Kidney (tissue), 14 donors: Measurements from ENCODE around the gene REEP6. TPM values are rescaled to one million over a fixed set of nuclear protein-coding genes. Genes with fewer than 3 reads are reported as not detected.
A peak's percentile ranks its signal among the peaks of the same experiment; 100 is the strongest.

Source experiments
- DNase-seq, 5 donors: peaks; one replicate each; pipeline ENCODE4 v3.0.0-alpha.2; 2013 to 2020
- FAIRE-seq: peaks from 2 replicates; lab custom pipeline; 2012; peaks lifted over from hg19 to GRCh38; lab: Jason Lieb, UNC
- H3K27ac ChIP-seq, 2 donors: one replicate each; pipeline ENCODE4 v1.7.0; 2013; ENCODE audit warnings: low read depth in 2 of 2, low read length in 2 of 2, inconsistent platforms in 1 of 2
- H3K27me3 ChIP-seq: one replicate; pipeline ENCODE4 v1.7.1; 2013; ENCODE audit warnings: low read length, inconsistent platforms; ENCODE audit not compliant: control insufficient read depth, insufficient read depth
- H3K36me3 ChIP-seq, 3 donors: one replicate each; pipeline versions ENCODE4 v1.7.0 to v1.7.1; 2013; ENCODE audit warnings: low read length in 3 of 3, control low read depth in 1 of 3, inconsistent platforms in 1 of 3; ENCODE audit not compliant: insufficient read depth in 3 of 3, control insufficient read depth in 2 of 3
- H3K4me1 ChIP-seq, 3 donors: one replicate each; pipeline versions ENCODE4 v1.7.0 to v1.7.1; 2013; ENCODE audit warnings: low read length in 3 of 3, inconsistent platforms in 1 of 3, low read depth in 1 of 3; ENCODE audit not compliant: control insufficient read depth in 2 of 3, insufficient read depth in 2 of 3
- H3K4me3 ChIP-seq, 3 donors: one replicate each; pipeline versions ENCODE4 v1.7.0 to v1.8.1; 2013; ENCODE audit warnings: low read length in 3 of 3, control low read depth in 1 of 3, inconsistent platforms in 1 of 3
- H3K9ac ChIP-seq, 3 donors: one replicate each; pipeline versions ENCODE4 v1.7.0 to v1.7.1; 2013; ENCODE audit warnings: low read length in 3 of 3, control low read depth in 1 of 3, inconsistent platforms in 1 of 3
- H3K9me3 ChIP-seq, 3 donors: one replicate each; pipeline versions ENCODE4 v1.7.0 to v1.7.1; 2013; ENCODE audit warnings: low read length in 3 of 3, control low read depth in 1 of 3, inconsistent platforms in 1 of 3; ENCODE audit not compliant: control insufficient read depth in 2 of 3, insufficient read depth in 1 of 3
- CTCF ChIP-seq: IDR thresholded peaks from 3 replicates; pipeline ENCODE4 v1.5.1; 2012; ENCODE audit warnings: mild to moderate bottlenecking, moderate library complexity, borderline replicate concordance; ENCODE audit not compliant: insufficient read depth; ENCODE audit errors: extremely low read depth
- intact Hi-C: fragments of 100-400 bp; cut with DNase I; formaldehyde crosslinking; loops from one replicate; pipeline ENCODE4 v1.11.1; 2022
- polyA plus RNA-seq: library from polyadenylated mRNA; stranded (reverse); fragments of 350-450 nt; fragmentation: Illumina TruSeq; extraction: RNeasy Lipid Tissue Mini Kit (QIAGEN cat#74804); gene quantifications from one replicate; pipeline ENCODE4 v1.2.3, GENCODE V29; 2014; ENCODE audit warnings: low read depth, low replicate concordance; ENCODE audit not compliant: insufficient read depth
- total RNA-seq: library from RNA; stranded (reverse); fragmentation: NEBNext Ultra II Directional; extraction: Animal tissue kit (Norgen Biotek cat#: 25700); gene quantifications from one replicate; pipeline ENCODE4 v1.2.1, GENCODE V29; 2021
- donor health status: control.
- donor health status: control.
- donor health status: control.
- donor health status: control.
- donor health status: control.
- donor health status: DM: yes; HTN: yes; CAD: no.
- donor health status: Normal renal cell carcinoma (clear cell type).

Gene REEP6
- total and polyA plus RNA-seq, 2 donors from 2014 or later = 9.6 to 60.0 TPM

GRCh38 chr19:1487576-1488281, 3.3 kb upstream of the REEP6 start:
- H3K36me3 ChIP-seq = no peaks in the 10 kb centered on the region
- no peak overlapping the region for H3K9ac ChIP-seq
- no peaks in the 10 kb centered on the region for H3K9me3 ChIP-seq
- no peaks in the 10 kb centered on the region for H3K27me3 ChIP-seq
- no peak overlapping the region for H3K4me3 ChIP-seq
- intact Hi-C loops = no loop called here
- H3K4me1 ChIP-seq = peaks cover 0 to 8% (median 0%) of the 10 kb centered on the region in 3 donors
- no peak overlapping the region for H3K27ac ChIP-seq
- peak in 2 of 5 donors; percentile 55 to 73 for DNase-seq
- TF ChIP-seq CTCF = no peak
- no peak for FAIRE-seq

- TF ChIP-seq CTCF = no peak
- Histone ChIP-seq H3K36me3 (no peaks in the 10 kb centered on the region), H3K4me1 (peaks cover 0 to 8% (median 0%) of the 10 kb centered on the region in 3 donors), H3K9ac (no peak overlapping the region), H3K27ac (no peak overlapping the region), H3K4me3 (no peak overlapping the region), H3K9me3 (no peaks in the 10 kb centered on the region), H3K27me3 (no peaks in the 10 kb centered on the region)
- intact Hi-C loops = no loop called here
- DNase-seq (no peak), FAIRE-seq (no peak)
Measured at GRCh38 chr19:1488282-1488601, 2.7 kb upstream of the REEP6 start.

- Histone ChIP-seq H3K27ac (peak overlapping the region in 1 of 2 donors; percentile 74), H3K4me1 (peaks cover 0 to 8% (median 0%) of the 10 kb centered on the region in 3 donors), H3K9ac (peak overlapping the region in 2 of 3 donors; percentile 41 to 67), H3K27me3 (no peaks in the 10 kb centered on the region), H3K36me3 (no peaks in the 10 kb centered on the region), H3K4me3 (peak overlapping the region in 1 of 3 donors; percentile 82), H3K9me3 (no peaks in the 10 kb centered on the region)
- TF ChIP-seq CTCF = no peak
- FAIRE-seq (no peak), DNase-seq (peak in 1 of 5 donors; percentile 86)
- intact Hi-C loops = no loop called here
Measured at GRCh38 chr19:1489463-1490310, 1.3 kb upstream of the REEP6 start.
